H1 (cell line): ENCODE data around the gene PRMT5.
"Not testable (repeated sequence)": the region's sequence is repeated elsewhere in the genome, so short reads cannot be mapped to it uniquely, and the experiment has no call there.

Source experiments
- CEBPB ChIP-seq: IDR thresholded peaks from 2 replicates; pipeline ENCODE4 v1.6.1; 2012; ENCODE audit warnings: low read depth, low read length
- CTCF ChIP-seq, 3 experiments: IDR thresholded peaks; 1 replicate in 2 of 3; 2 replicates in 1 of 3; pipeline versions ENCODE4 v1.5.1 to v1.6.1; 2011; ENCODE audit warnings: low read length in 3 of 3, mild to moderate bottlenecking in 3 of 3, inconsistent platforms in 2 of 3, low read depth in 1 of 3, moderate library complexity in 1 of 3; ENCODE audit not compliant: insufficient read depth in 1 of 3; ENCODE audit errors: control extremely low read depth in 1 of 3
- EP300 ChIP-seq, 2 experiments: IDR thresholded peaks; 1 replicate in 1 of 2; 2 replicates in 1 of 2; pipeline ENCODE4 v1.6.1; 2011 to 2012; ENCODE audit warnings: low read depth in 2 of 2, low read length in 2 of 2, mild to moderate bottlenecking in 2 of 2, borderline replicate concordance in 1 of 2, inconsistent platforms in 1 of 2, moderate library complexity in 1 of 2
- EZH2 ChIP-seq: fragments of 200-600 bp; sonication (generic); IDR thresholded peaks from 2 replicates; pipeline ENCODE4 v1.7.1; 2012; ENCODE audit warnings: low read depth, mild to moderate bottlenecking, moderate library complexity, low read length, inconsistent platforms; ENCODE audit not compliant: severe bottlenecking
- GABPA ChIP-seq: IDR thresholded peaks from 2 replicates; pipeline ENCODE4 v1.6.1; 2011; ENCODE audit warnings: mild to moderate bottlenecking, low read length, moderate library complexity, borderline replicate concordance; ENCODE audit not compliant: insufficient read depth
- JUND ChIP-seq: IDR thresholded peaks from 2 replicates; pipeline ENCODE4 v1.6.1; 2011; ENCODE audit warnings: mild to moderate bottlenecking, improper control_type of control experiment, low read length
- POLR2A ChIP-seq, 2 experiments: IDR thresholded peaks; 1 replicate in 1 of 2; 2 replicates in 1 of 2; pipeline ENCODE4 v1.6.1; 2011; ENCODE audit warnings: low read depth in 2 of 2, low read length in 2 of 2, mild to moderate bottlenecking in 2 of 2; ENCODE audit errors: control extremely low read depth in 1 of 2
- RAD21 ChIP-seq, 2 experiments: IDR thresholded peaks in 1 of 2; conservative IDR thresholded peaks in 1 of 2; 2 replicates each; pipeline ENCODE4 v1.6.1; 2011; ENCODE audit warnings: low read depth in 2 of 2, low read length in 2 of 2, improper control_type of control experiment in 1 of 2, inconsistent platforms in 1 of 2, mild to moderate bottlenecking in 1 of 2, moderate library complexity in 1 of 2
- SIRT6 ChIP-seq: IDR thresholded peaks from one replicate; pipeline ENCODE4 v1.7.1; 2012; ENCODE audit warnings: low read length, inconsistent platforms
- SP1 ChIP-seq: IDR thresholded peaks from 2 replicates; pipeline ENCODE4 v1.6.1; 2011; ENCODE audit warnings: low read depth, low read length
- USF2 ChIP-seq: IDR thresholded peaks from 2 replicates; pipeline ENCODE4 v1.6.1; 2011; ENCODE audit warnings: low read length, improper control_type of control experiment

GRCh38 chr14:22965916-22966782 is 37.0 kb upstream of the PRMT5 start:
- not testable (repeated sequence) for TF ChIP-seq CTCF (IDR thresholded peaks at IDR 0.05; ENCODE audit: control extremely low read depth in 1 of 3, insufficient read depth in 1 of 3, low read depth in 1 of 3, low read length in 3 of 3); USF2; GABPA; SIRT6; EP300 (IDR thresholded peaks at IDR 0.05; ENCODE audit: borderline replicate concordance in 1 of 2, low read depth in 2 of 2, low read length in 2 of 2); JUND; RAD21 (IDR thresholded peaks at IDR 0.05 in 1 of 2, conservative IDR thresholded peaks at IDR 0.05 in 1 of 2; ENCODE audit: low read depth in 2 of 2, low read length in 2 of 2); CEBPB; EZH2; SP1
- 0 out of 3 replicates have a peak, but pooled peaks of 1 of the 2 experiments have one; percentile 11 for TF ChIP-seq POLR2A (IDR thresholded peaks at IDR 0.05; ENCODE audit: control extremely low read depth in 1 of 2, low read depth in 2 of 2, low read length in 2 of 2)
